Activated T-helper 2 cell treated with anti-CD3 and anti-CD28 coated beads, Interferon-gamma antibody, Interleukin-2, Interleukin-4, amounts not matched to agents 10 μg/mL and 5 μg/mL and 100 μg/mL, durations not matched to agents 14 hours and 24 hours and 36 hours (primary cell): ENCODE data around the gene ARHGEF35. TPM values are rescaled to one million over a fixed set of nuclear protein-coding genes. Genes with fewer than 3 reads are reported as not detected.
A peak's percentile ranks its signal among the peaks of the same experiment; 100 is the strongest.
"Not testable (repeated sequence)": the region's sequence is repeated elsewhere in the genome, so short reads cannot be mapped to it uniquely, and the experiment has no call there.

Source experiments
- DNase-seq: peaks from one replicate; pipeline ENCODE4 v3.0.0; 2021; ENCODE audit warnings: low spot score
- H3K27ac Mint-ChIP-seq: one replicate; pipeline ENCODE4 v1.8.0; 2021; ENCODE audit warnings: mixed read lengths
- H3K27me3 Mint-ChIP-seq: one replicate; pipeline ENCODE4 v1.8.0; 2021; ENCODE audit warnings: low read depth, mixed read lengths
- H3K36me3 Mint-ChIP-seq: one replicate; pipeline ENCODE4 v1.8.0; 2021; ENCODE audit warnings: low read depth, mixed read lengths
- H3K4me1 Mint-ChIP-seq: one replicate; pipeline ENCODE4 v1.8.0; 2021; ENCODE audit warnings: low read depth, mixed read lengths
- H3K4me3 Mint-ChIP-seq: one replicate; pipeline ENCODE4 v1.8.0; 2021; ENCODE audit warnings: low read depth, mild to moderate bottlenecking, moderate library complexity, mixed read lengths
- H3K9me3 Mint-ChIP-seq: one replicate; pipeline ENCODE4 v1.8.0; 2021; ENCODE audit warnings: mixed read lengths
- intact Hi-C: fragments of 100-400 bp; cut with micrococcal nuclease; formaldehyde crosslinking; loops from one replicate; pipeline ENCODE4 v1.15.1; 2023
- total RNA-seq: library from RNA; stranded (reverse); gene quantifications from 2 replicates; pipeline ENCODE4 v1.2.3, GENCODE V29; 2022

The ARHGEF35 gene
- 3.6 and 4.1 TPM in 2 replicates for total RNA-seq

DNA sequence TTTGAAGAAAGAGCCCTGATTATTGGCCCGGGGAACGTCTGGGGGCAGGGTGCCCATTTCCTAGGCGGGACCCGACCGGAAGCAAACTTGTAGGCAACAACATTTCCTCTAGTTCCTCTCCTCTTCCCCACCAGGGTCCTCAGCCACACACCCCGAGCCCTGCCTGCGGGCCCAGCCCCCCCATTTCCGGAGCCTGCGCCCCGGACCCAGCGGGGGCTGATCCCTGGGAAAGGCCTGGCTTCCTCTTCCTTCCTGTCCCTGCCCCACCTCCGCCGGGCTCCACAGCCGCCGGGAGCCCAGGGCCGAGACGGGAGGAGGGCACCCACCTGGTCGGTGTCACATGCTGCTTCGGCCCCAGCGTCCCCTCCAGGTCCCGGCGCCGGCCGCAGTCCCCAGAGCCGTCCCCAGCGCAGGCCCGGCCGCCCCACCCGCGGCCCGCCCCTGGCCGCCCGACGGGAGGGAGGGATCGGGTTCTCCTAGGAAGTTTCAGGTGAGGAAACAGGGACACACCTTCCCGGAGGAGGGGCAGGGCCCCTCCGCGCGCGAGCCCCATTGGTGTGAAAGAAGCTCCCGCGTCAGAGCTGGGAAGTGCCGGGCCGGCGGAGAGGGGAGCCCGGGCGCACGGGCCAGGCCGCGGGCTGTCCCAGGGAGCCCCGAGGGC, at the start of gene ARHGEF35:
ARHGEF35 (minus strand) TSS at position 622 of the 661 bp plus-strand sequence. CDS start 7,450 bp downstream, outside the sequence.
- DNase-seq, intact Hi-C loops, H3K36me3 Mint-ChIP-seq, H3K27ac Mint-ChIP-seq, H3K27me3 Mint-ChIP-seq, H3K4me1 Mint-ChIP-seq, H3K9me3 Mint-ChIP-seq: not testable (repeated sequence)
- H3K4me3 Mint-ChIP-seq: peak within 1 kb of the TSS; percentile 67

DNA sequence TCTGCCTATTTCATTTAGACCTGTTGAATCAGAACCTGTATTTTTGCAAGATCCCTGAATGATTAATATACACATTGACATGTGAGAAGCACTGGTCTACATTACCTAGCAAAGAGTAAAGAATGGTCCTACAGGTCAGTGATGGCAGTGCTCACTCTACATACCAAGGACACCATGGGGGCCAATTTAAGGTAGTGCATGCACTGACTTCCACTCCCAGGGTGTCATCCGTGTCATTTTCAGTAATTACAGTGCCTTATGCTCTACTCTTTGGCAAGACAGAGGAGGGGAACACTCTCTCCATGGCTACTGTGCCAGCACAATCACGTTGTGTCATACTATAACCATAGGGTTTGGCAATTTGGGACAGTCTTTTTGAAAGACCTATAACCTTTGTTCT, 49.7 kb upstream of the ARHGEF35 start:
- H3K27me3 Mint-ChIP-seq, H3K9me3 Mint-ChIP-seq, DNase-seq, H3K4me1 Mint-ChIP-seq, intact Hi-C loops, H3K36me3 Mint-ChIP-seq, H3K27ac Mint-ChIP-seq, H3K4me3 Mint-ChIP-seq: not testable (repeated sequence)

DNA sequence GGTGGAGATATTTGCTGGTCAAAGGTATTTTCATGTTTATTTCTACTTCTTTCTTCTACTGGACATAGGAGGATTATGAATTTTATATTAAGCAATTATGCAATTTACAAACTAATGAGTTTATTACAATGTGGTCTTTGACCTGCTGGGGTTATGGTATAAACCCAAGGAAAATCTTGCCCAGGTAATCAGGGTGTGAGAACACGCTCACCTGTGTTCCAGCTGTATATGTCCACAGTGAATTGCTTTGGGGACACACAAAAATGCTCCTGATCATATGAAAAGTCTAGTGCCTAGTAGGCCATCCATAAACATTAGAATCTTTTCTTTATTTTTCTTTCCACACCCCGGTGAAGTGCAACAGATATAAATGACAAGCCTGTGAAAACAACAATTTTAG, 43.7 kb upstream of the ARHGEF35 start, which contains the start of gene OR2A42:
OR2A42 (minus strand) TSS at position 241 of the 400 bp plus-strand sequence. CDS start 6,762 bp downstream, outside the sequence.
- H3K4me3 Mint-ChIP-seq: not testable (repeated sequence)

DNA sequence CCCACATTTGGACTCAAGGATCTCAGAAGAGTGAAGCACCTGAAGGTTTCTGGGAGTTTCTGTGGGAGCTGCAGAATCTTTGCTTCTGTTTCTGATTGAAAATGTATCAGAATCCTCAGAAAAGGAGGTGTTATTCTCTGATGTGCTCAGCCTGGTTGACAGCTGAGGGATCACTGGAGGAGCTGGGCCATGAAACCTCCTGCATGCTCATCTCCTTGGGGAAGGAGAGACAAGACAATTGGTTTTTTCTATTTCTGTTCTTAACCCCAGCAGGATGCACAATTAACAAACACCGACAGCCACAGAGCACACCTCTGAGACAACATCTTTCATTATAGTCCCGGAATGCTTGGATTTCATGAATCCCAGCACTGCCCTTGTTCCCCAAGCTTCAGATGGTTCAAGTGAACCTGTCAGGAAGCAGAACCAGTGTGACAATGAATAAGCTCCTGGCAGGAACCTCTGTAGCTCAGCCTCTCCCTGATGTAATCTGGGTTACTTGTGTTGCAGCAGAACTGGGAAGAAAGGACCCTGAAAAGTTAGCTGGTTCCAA, 43.0 kb upstream of the ARHGEF35 start:
- not testable (repeated sequence) for H3K27me3 Mint-ChIP-seq, DNase-seq

More for the DNA sequence above, 43.7 kb upstream of the ARHGEF35 start, which contains the start of gene OR2A42:
- H3K36me3 Mint-ChIP-seq, H3K27ac Mint-ChIP-seq, H3K4me1 Mint-ChIP-seq, intact Hi-C loops, DNase-seq, H3K27me3 Mint-ChIP-seq, H3K9me3 Mint-ChIP-seq: not testable (repeated sequence)

DNA sequence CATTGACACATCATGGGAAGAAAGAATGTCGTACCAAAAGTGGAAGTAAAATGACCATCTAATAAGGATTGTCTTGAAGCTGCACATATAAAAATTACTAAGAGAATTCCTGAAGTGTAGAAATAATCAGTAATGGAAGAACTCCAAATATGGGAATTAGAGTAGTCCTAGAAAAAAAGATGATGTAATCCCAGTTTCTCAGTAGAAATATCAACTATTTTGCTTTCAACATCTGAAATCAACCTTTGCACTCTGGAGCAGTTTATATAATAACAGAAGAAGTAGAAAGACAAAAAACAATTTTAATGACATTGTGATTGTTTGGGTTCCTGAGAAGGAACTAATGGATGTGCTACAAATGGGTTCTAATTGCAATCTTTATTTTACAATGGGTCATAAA, 37.4 kb upstream of the ARHGEF35 start:
- H3K4me3 Mint-ChIP-seq, H3K4me1 Mint-ChIP-seq, intact Hi-C loops, H3K27me3 Mint-ChIP-seq, H3K9me3 Mint-ChIP-seq, H3K27ac Mint-ChIP-seq, DNase-seq, H3K36me3 Mint-ChIP-seq: not testable (repeated sequence)

More for the DNA sequence above, 43.0 kb upstream of the ARHGEF35 start:
- H3K9me3 Mint-ChIP-seq, H3K4me1 Mint-ChIP-seq, H3K27ac Mint-ChIP-seq, intact Hi-C loops, H3K36me3 Mint-ChIP-seq, H3K4me3 Mint-ChIP-seq: not testable (repeated sequence)

DNA sequence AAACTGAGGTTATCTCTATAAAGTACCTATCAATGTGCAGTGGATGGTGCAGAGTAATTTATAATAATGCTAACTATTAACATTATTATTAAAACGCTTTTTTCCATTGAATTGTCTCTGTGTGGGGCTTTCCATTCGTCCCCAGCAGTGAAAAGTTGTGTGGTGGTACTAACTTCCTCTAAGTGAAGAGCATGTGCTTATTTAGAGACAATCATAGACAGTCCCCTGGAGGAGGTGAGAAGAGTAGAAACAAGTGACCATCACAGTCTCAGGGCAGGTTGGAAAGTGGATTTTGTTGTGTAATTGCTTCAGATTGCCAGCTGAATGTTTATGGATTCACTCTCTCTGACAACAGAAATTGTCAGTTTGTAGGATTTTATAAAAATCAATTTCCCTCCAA, 35.4 kb upstream of the ARHGEF35 start:
- H3K9me3 Mint-ChIP-seq, H3K27me3 Mint-ChIP-seq, H3K4me1 Mint-ChIP-seq, H3K4me3 Mint-ChIP-seq, H3K36me3 Mint-ChIP-seq, intact Hi-C loops, H3K27ac Mint-ChIP-seq, DNase-seq: not testable (repeated sequence)

DNA sequence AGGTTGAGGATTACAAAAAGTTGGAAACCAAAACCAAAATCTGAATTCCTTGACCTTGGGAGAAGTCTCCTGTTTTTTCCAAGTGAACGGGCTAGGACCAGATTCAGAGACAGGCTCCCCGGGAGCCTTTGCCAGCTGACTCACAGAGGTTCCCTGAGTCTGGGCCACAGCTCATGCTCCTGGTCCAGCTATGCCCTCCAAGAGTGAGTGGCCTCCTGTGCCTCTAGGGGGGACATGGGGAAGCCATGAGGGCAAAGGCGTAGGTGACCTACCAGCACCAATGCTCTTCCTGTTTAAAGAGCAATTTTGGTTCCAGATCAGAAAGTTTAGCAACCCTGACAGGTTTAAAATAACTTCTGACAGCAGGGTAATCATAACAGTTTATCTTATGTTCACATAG, 33.2 kb upstream of the ARHGEF35 start:
- H3K9me3 Mint-ChIP-seq, intact Hi-C loops, H3K4me1 Mint-ChIP-seq, H3K36me3 Mint-ChIP-seq, H3K27me3 Mint-ChIP-seq, H3K27ac Mint-ChIP-seq, DNase-seq, H3K4me3 Mint-ChIP-seq: not testable (repeated sequence)

DNA sequence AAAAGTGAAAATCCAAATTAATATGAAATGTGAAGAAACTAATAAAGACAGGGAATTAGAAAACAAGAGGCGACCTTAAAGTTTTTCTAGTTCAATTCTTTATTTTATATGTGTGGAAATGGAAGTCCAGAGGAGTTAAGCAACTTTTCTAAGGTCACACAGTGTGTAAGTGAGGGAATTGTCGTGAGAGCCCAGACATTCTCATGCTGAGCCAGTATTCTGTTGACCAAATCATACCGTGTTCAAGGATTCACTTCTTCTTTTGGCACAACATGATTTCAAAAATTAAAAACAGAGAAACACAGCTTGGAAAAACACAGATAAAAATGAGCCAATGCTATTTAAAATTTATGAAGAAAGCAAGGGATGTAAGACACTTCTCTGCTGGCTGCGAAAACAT, 31.2 kb upstream of the ARHGEF35 start:
- H3K4me3 Mint-ChIP-seq, H3K27ac Mint-ChIP-seq, DNase-seq, H3K36me3 Mint-ChIP-seq, H3K4me1 Mint-ChIP-seq, intact Hi-C loops, H3K9me3 Mint-ChIP-seq, H3K27me3 Mint-ChIP-seq: not testable (repeated sequence)

DNA sequence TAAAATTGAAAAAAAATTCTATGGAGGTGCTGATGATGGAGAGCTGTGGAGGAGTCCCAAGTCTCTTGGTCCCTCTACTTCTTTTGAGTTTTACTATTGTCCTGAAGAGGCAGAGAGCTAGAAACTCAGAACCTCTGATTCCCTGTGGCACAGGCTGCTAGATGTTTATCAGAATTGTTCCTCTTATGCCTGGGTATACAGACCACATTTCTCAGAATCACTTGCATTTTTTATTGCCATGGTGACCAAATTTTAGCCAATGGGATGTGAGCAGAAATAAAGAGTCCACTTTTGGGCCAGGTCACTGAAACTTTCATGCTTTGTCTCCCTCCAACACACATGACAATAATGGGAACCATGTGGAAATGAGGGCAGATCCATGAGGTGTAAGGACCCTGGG, 28.0 kb upstream of the ARHGEF35 start:
- not testable (repeated sequence) for DNase-seq, H3K4me1 Mint-ChIP-seq

DNA sequence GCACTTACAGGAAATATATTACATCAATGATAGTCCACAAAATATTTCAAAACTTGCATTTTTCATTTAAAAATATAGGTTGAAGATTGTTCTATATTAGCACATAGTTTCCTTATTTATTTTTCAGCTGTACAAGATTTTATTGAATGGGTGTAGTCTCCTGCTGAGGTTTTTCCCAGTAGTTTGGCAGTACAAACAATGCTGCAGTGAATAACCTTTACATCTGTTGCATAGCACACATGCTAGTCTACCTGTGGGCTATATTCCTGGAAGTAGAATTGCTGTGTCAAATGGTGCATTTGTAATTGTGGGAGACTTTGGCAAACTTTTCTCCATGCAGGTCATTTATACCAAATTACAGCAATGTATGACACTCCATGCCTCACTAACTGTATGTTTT, 24.9 kb upstream of the ARHGEF35 start:
- intact Hi-C loops, H3K27ac Mint-ChIP-seq, DNase-seq: not testable (repeated sequence)

More for the DNA sequence above, 28.0 kb upstream of the ARHGEF35 start:
- H3K27me3 Mint-ChIP-seq, H3K27ac Mint-ChIP-seq, intact Hi-C loops, H3K36me3 Mint-ChIP-seq, H3K4me3 Mint-ChIP-seq, H3K9me3 Mint-ChIP-seq: not testable (repeated sequence)

DNA sequence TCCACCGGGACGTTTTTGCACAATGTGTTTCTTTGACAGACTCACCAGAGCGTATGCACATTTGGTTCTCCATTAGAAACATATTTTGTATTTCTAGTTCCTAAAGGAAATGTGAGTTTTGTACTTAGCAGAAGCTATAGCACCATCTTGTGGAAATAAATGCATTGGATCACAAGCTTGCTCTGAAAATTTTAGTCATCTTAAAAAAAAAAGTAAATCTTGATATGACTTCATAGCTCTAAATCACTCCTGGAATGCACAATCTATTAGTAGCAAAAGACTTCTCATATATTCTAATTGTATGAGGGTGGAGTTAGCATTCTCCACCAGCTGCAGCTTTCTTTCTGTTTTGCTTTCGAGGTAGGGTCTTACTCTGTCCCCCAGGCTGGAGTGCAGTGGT, 23.5 kb upstream of the ARHGEF35 start:
- H3K4me3 Mint-ChIP-seq, H3K27me3 Mint-ChIP-seq, DNase-seq, H3K27ac Mint-ChIP-seq, H3K9me3 Mint-ChIP-seq, H3K36me3 Mint-ChIP-seq, intact Hi-C loops, H3K4me1 Mint-ChIP-seq: not testable (repeated sequence)

More for the DNA sequence above, 24.9 kb upstream of the ARHGEF35 start:
- not testable (repeated sequence) for H3K4me3 Mint-ChIP-seq, H3K4me1 Mint-ChIP-seq, H3K27me3 Mint-ChIP-seq, H3K9me3 Mint-ChIP-seq, H3K36me3 Mint-ChIP-seq

DNA sequence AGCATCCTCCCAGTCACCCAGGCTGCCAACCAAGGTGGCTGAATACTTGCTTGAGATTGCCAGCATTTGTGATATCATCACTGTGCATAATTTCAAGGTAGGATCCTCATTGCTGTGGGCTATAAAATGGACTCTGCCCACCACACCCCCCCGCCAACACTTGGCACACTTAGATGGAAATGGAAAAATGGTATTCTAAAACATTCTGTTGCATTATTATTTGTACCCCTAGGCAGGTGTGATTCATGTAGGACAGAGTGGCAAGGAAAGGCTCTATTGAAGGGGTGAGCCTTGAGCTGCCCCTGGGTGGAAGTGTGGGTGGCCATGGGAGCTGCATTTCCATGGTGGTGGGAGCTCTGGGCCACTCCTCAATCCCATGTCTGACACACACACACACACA, 22.9 kb upstream of the ARHGEF35 start:
- H3K27me3 Mint-ChIP-seq: not testable (repeated sequence)

DNA sequence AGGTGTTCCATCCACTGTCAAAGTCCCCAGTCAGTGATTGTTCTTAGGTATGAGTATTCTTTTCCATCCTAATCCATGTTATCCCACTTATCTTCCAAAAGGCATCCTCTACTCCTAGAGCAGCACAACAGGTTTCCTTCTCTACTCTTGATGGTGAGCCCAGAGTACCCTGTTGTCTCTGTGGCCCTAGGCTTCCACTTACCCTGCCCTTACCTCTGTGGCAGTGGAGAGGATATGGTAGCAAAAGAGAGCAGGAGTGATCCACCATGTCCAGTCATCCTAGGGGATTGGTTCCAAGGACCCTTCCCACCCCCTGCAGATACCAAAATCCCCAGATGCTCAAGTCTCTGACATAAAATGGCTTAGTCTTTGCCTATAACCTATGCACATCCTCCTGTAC, 21.6 kb upstream of the ARHGEF35 start:
- H3K4me1 Mint-ChIP-seq, intact Hi-C loops, H3K4me3 Mint-ChIP-seq, H3K27me3 Mint-ChIP-seq, DNase-seq, H3K36me3 Mint-ChIP-seq, H3K27ac Mint-ChIP-seq, H3K9me3 Mint-ChIP-seq: not testable (repeated sequence)

More for the DNA sequence above, 22.9 kb upstream of the ARHGEF35 start:
- H3K9me3 Mint-ChIP-seq, DNase-seq, H3K4me3 Mint-ChIP-seq, H3K27ac Mint-ChIP-seq, H3K4me1 Mint-ChIP-seq, intact Hi-C loops, H3K36me3 Mint-ChIP-seq: not testable (repeated sequence)
